HEK293T (cell line): ENCODE measurements around the gene DNAI1.

Experiments
- CTCF ChIA-PET: fragments of 350-600 bp; formaldehyde crosslinking; extraction: SDS; loops from one replicate; lab custom pipeline; 2021; ENCODE audit warnings: antibody characterized with exemption, inconsistent platforms; lab: Yijun Ruan, JAX
- POLR2A ChIA-PET: fragments of 350-600 bp; formaldehyde crosslinking; extraction: SDS; loops from one replicate; lab custom pipeline; 2020; ENCODE audit warnings: antibody characterized with exemption, inconsistent platforms; lab: Yijun Ruan, JAX
- DNase-seq: peaks from one replicate; pipeline ENCODE4 v3.0.0; 2012; ENCODE audit warnings: mixed read lengths; ENCODE audit errors: extremely low spot score
- ARNT ChIP-seq: fragments of 450-650 bp; IDR thresholded peaks from 2 replicates; pipeline ENCODE4 v1.6.1; 2017; ENCODE audit warnings: mild to moderate bottlenecking
- BHLHE40 ChIP-seq: fragments of 450-650 bp; IDR thresholded peaks from 2 replicates; pipeline ENCODE4 v1.6.1; 2016; ENCODE audit warnings: mild to moderate bottlenecking, moderate library complexity, borderline replicate concordance
- CTBP1 ChIP-seq: fragments of 450-650 bp; IDR thresholded peaks from 2 replicates; pipeline ENCODE4 v1.6.1; 2016; ENCODE audit warnings: borderline replicate concordance
- ELF4 ChIP-seq: fragments of 450-650 bp; IDR thresholded peaks from 2 replicates; pipeline ENCODE4 v1.6.1; 2017; ENCODE audit warnings: antibody characterized with exemption
- FOXA1 ChIP-seq: fragments of 450-650 bp; IDR thresholded peaks from 2 replicates; pipeline ENCODE4 v1.6.1; 2016; ENCODE audit warnings: mild to moderate bottlenecking
- FOXK2 ChIP-seq: fragments of 450-650 bp; IDR thresholded peaks from 2 replicates; pipeline ENCODE4 v1.6.1; 2016; ENCODE audit warnings: mild to moderate bottlenecking
- FOXM1 ChIP-seq: fragments of 450-650 bp; IDR thresholded peaks from 2 replicates; pipeline ENCODE4 v1.6.1; 2017; ENCODE audit warnings: mild to moderate bottlenecking, borderline replicate concordance
- HDGF ChIP-seq: fragments of 450-650 bp; IDR thresholded peaks from 2 replicates; pipeline ENCODE4 v1.6.1; 2017; ENCODE audit warnings: antibody characterized with exemption, borderline replicate concordance
- L3MBTL2 ChIP-seq: fragments of 450-650 bp; conservative IDR thresholded peaks from 2 replicates; pipeline ENCODE4 v1.6.1; 2016; ENCODE audit warnings: mild to moderate bottlenecking
- LEF1 ChIP-seq: fragments of 450-650 bp; IDR thresholded peaks from 2 replicates; pipeline ENCODE4 v1.6.1; 2017; ENCODE audit warnings: mild to moderate bottlenecking, borderline replicate concordance
- NFRKB ChIP-seq: fragments of 450-650 bp; IDR thresholded peaks from 2 replicates; pipeline ENCODE4 v1.6.1; 2016; ENCODE audit warnings: mild to moderate bottlenecking, moderate library complexity
- SP1 ChIP-seq: fragments of 450-650 bp; IDR thresholded peaks from 2 replicates; pipeline ENCODE4 v1.6.1; 2017
- SUZ12 ChIP-seq: fragments of 450-650 bp; IDR thresholded peaks from 2 replicates; pipeline ENCODE4 v1.6.1; 2016; ENCODE audit warnings: mild to moderate bottlenecking
- TARDBP ChIP-seq: fragments of 450-650 bp; IDR thresholded peaks from 2 replicates; pipeline ENCODE4 v1.6.1; 2016
- ZNF384 ChIP-seq: fragments of 450-650 bp; IDR thresholded peaks from 2 replicates; pipeline ENCODE4 v1.6.1; 2016
- TF ChIP-seq, protein P1 (sequence below): fragments of 450-650 bp; IDR thresholded peaks from 2 replicates; pipeline ENCODE4 v1.6.1; 2016

Gene DNAI1

DNA sequence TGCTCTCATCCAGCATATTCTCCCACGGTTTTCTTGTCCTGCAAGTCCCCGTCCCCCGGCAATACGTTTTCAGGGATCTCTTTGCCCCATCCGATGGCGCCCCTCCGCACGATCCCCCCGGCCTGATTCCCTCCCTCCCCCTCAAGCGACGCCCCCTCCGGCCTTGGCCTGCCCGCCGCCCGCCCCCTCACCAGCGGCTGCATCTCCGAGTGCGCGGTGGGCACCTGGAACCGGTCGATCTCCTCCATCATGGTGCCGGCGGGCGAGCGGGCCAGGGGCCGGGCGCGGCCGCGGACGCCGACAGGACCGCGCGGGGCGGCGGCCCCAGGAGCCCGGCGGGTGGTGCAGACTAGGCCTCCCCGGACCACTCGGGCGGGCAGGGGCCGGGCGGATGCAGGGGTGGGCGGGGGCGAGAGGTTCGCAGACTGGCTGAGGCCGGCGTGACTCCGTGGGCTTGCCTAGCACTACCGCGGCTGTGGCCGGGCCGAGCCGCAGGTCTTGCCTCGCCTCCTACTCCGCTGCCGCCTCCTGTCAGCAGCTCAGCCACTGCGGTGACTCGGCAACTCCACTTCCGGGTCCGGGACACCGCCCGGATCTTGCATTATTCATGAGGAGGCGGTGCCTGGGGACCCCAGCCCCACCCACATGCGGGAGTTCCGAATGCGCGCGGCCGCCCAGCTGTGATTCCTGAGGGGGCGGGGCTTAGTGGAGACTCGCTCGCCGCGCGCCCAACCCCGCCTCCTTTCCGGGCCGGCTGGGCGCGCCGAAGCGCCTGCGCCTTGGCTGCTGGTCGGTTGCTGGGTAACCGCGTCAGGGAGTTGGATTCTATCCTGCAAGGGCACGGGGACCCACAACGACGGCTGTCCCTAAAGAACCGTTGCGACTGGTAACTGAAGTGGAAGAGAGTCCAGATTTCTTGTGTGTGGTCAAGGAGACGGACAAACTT is at the start of gene DNAI1, which contains the start of gene FAM219A:
Gene DNAI1, plus strand, starts transcription at position 793 of the 946 bp plus-strand sequence. CDS start 201 bp downstream, outside the sequence.
Gene FAM219A, minus strand, starts transcription at position 558 of the 946 bp plus-strand sequence. Its CDS starts 307 bp downstream, at position 251.
- ChIA-PET CTCF (no interaction called here), POLR2A (interaction anchor here (0.7 to 0.9 kb wide), 3 partner anchors 14 to 188 kb away, joined by 3 to 4 read pairs (median 3); partner anchors contain the start of gene GALT)
- DNase-seq: peak; percentile 99
- 0 out of 2 replicates have a peak, but pooled peaks have one; percentile 59 for TF ChIP-seq L3MBTL2
- TF ChIP-seq ELF4: peak; percentile 97
- no peak for TF ChIP-seq ZNF384
- TF ChIP-seq HDGF: peak; percentile 96; the same call in 1 of the 2 replicates

DNA sequence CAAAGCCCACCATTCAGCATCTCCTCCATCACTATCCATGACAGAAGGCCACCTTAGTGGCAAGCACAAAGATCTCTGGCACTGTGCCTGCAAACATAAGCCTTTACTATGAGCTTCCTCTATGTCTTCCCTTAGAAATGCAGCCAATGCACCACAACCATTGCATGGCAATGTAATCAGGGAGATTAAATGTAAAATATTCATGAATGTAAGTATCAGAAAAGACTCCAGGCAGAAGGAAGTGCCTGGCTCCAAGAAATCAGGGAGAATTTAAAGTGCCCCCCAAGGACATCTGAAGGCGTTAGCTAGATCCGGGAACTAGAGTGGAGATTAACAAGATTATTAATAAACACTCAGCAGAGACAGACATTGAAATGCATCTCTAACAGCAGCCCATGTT is 49.5 kb upstream of the DNAI1 start:
- TF ChIP-seq L3MBTL2 (no peak), TARDBP (no peak), HDGF (no peak), ZNF384 (no peak), LEF1 (no peak), NFRKB (no peak), FOXM1 (no peak), SP1 (no peak), ARNT (no peak), SUZ12 (no peak), BHLHE40 (no peak), FOXA1 (no peak), ELF4 (no peak), CTBP1 (no peak), FOXK2 (no peak)
- TF ChIP-seq, protein P1, sequence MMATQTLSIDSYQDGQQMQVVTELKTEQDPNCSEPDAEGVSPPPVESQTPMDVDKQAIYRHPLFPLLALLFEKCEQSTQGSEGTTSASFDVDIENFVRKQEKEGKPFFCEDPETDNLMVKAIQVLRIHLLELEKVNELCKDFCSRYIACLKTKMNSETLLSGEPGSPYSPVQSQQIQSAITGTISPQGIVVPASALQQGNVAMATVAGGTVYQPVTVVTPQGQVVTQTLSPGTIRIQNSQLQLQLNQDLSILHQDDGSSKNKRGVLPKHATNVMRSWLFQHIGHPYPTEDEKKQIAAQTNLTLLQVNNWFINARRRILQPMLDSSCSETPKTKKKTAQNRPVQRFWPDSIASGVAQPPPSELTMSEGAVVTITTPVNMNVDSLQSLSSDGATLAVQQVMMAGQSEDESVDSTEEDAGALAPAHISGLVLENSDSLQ: no peak
- ChIA-PET POLR2A (no interaction called here), CTCF (no interaction called here)
- DNase-seq: no peak

DNA sequence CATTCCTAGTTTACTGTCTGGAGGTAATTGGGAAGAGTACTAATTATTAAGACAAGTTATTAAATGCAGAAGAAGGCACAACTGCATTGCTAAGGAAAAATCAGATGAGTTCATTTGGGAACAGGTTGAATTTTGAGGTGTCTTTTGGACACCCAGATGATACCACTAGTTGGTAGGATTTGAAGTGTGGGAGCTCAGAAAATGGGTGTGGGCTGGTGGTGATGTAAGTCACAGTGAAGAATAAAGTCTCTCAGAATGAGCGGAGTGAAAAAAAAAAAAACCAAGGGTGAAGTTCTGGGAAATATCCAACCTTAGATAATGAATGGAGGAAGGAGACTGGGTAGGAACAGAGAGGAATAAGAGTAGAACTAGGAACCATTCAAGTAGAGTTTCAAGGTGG is 46.3 kb upstream of the DNAI1 start:
- POLR2A ChIA-PET: no interaction called here
- DNase-seq: no peak
- TF ChIP-seq, protein P1: no peak
- TF ChIP-seq NFRKB (no peak), BHLHE40 (no peak), SP1 (no peak), SUZ12 (no peak), FOXA1 (no peak), ELF4 (no peak), ARNT (no peak), ZNF384 (no peak), LEF1 (no peak), HDGF (no peak), FOXM1 (no peak), L3MBTL2 (no peak), CTBP1 (no peak), FOXK2 (no peak)
- CTCF ChIA-PET: interaction anchor here (2.1 kb wide), 1 partner anchor 8 kb away, joined by 8 read pairs; no protein-coding TSS in a partner anchor

DNA sequence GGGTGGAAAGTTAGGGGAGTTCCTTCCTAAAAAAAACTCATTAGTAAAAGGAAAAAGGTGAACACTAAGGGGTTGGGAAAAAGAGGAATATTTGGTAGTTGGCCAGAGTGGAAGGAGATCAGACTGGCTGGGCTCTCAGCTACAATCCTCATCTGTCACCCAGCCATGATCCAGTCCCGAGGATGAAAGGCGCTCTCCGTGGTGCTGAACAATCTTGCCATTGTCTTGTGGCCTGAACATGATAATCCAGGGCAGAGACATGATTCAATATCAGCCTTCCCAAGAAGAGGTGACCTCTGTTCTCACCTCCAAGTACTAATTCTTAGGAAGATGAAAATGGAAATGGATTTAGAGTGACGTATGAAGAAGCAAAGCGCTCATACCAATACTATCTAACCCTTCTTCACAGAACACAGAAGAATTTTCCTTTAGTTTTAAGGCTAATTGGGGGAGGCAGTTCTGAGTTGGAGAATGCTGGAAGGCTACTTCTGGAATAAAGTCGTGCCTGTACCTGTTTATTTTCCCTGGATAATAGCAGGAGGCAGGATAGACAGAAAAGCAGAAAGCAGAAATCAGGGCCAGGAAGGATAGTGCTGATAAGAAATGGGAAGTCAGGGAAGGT is 45.3 kb upstream of the DNAI1 start:
- DNase-seq: peak; percentile 56
- CTCF ChIA-PET: interaction anchor here (2.1 kb wide), 1 partner anchor 9 kb away, joined by 8 read pairs; no protein-coding TSS in a partner anchor
- POLR2A ChIA-PET: no interaction called here
- TF ChIP-seq ELF4 (no peak), BHLHE40 (no peak), FOXM1 (no peak), ZNF384 (no peak), SUZ12 (no peak), LEF1 (no peak), NFRKB (no peak), HDGF (no peak)
- TF ChIP-seq, protein P1: no peak

- POLR2A ChIA-PET: interaction anchor here (0.6 kb wide), 1 partner anchor 211 kb away, joined by 3 read pairs; no protein-coding TSS in a partner anchor
- CTCF ChIA-PET: no interaction called here
- TF ChIP-seq SP1 (no peak), LEF1 (no peak), FOXM1 (no peak), CTBP1 (no peak), HDGF (no peak), BHLHE40 (no peak), ARNT (no peak), ZNF384 (no peak), FOXA1 (no peak), SUZ12 (no peak), L3MBTL2 (no peak), ELF4 (no peak), NFRKB (no peak), FOXK2 (no peak), TARDBP (no peak)
- TF ChIP-seq, protein P1: no peak
- no peak for DNase-seq
Measured at GRCh38 chr9:34417734-34418133, 40.9 kb upstream of the DNAI1 start.
